HepG2 (cell line): ENCODE measurements around the gene HDAC3. TPM values are rescaled to one million over a fixed set of nuclear protein-coding genes. Genes with fewer than 3 reads are reported as not detected.

Source experiments
- HIVEP1 ChIP-seq: sonication (generic); formaldehyde crosslinking; IDR thresholded peaks from 2 replicates; pipeline ENCODE4 v1.4.0; 2020; ENCODE audit warnings: mild to moderate bottlenecking, missing genetic modification reagents
- KDM4B ChIP-seq: sonication (generic); formaldehyde crosslinking; IDR thresholded peaks from 2 replicates; pipeline ENCODE4 v1.4.0; 2020; ENCODE audit warnings: missing genetic modification reagents
- NCOA5 ChIP-seq: sonication (generic); formaldehyde crosslinking; IDR thresholded peaks from 2 replicates; pipeline ENCODE4 v1.4.0; 2020; ENCODE audit warnings: missing genetic modification reagents
- NFKBIZ ChIP-seq: IDR thresholded peaks from 2 replicates; pipeline ENCODE4 v1.6.1; 2018; ENCODE audit warnings: missing genetic modification reagents, missing compliant biosample characterization
- PTBP1 ChIP-seq: fragments of 200-400 bp; formaldehyde crosslinking; IDR thresholded peaks from 2 replicates; pipeline ENCODE4 v1.6.1; 2018; ENCODE audit warnings: low read length, low read depth; ENCODE audit not compliant: poor library complexity, severe bottlenecking
- RARG ChIP-seq: sonication (generic); formaldehyde crosslinking; IDR thresholded peaks from 2 replicates; pipeline ENCODE4 v1.4.0; 2020; ENCODE audit warnings: low read depth, mild to moderate bottlenecking, missing genetic modification reagents
- SNRNP70 ChIP-seq: fragments of 200-400 bp; formaldehyde crosslinking; IDR thresholded peaks from 2 replicates; pipeline ENCODE4 v1.6.1; 2017; ENCODE audit warnings: mild to moderate bottlenecking, low read depth, low read length, moderate library complexity
- SP140L ChIP-seq: sonication (generic); formaldehyde crosslinking; IDR thresholded peaks from 2 replicates; pipeline ENCODE4 v1.4.0; 2020; ENCODE audit warnings: missing genetic modification reagents, borderline replicate concordance
- ZFY ChIP-seq: sonication (generic); formaldehyde crosslinking; IDR thresholded peaks from 2 replicates; pipeline ENCODE4 v1.4.0; 2020; ENCODE audit warnings: missing genetic modification reagents
- ZNF260 ChIP-seq: sonication (generic); formaldehyde crosslinking; IDR thresholded peaks from 2 replicates; pipeline ENCODE4 v1.4.0; 2020; ENCODE audit warnings: missing genetic modification reagents, low read depth, mild to moderate bottlenecking, borderline replicate concordance
- ZNF574 ChIP-seq: sonication (generic); formaldehyde crosslinking; IDR thresholded peaks from 2 replicates; pipeline ENCODE4 v1.4.0; 2020; ENCODE audit warnings: missing genetic modification reagents
- ZNF580 ChIP-seq: IDR thresholded peaks from 2 replicates; pipeline ENCODE4 v1.6.1; 2016; ENCODE audit warnings: low read depth, borderline replicate concordance
- ZNF839 ChIP-seq: sonication (generic); formaldehyde crosslinking; IDR thresholded peaks from 2 replicates; pipeline ENCODE4 v1.4.0; 2020; ENCODE audit warnings: missing genetic modification reagents, mild to moderate bottlenecking, borderline replicate concordance
- polyA plus RNA-seq, 8 experiments: library from polyadenylated mRNA; depleted of rRNA in 3 of 8; stranded (reverse) in 7 of 8; unstranded in 1 of 8; fragments of >200 nt; fragmentation: Illumina TruSeq in 4 of 8; extraction: Trizol in 4 of 8; gene quantifications; 2 replicates each; pipeline versions ENCODE4 v1.2.1 to v1.2.3, GENCODE V29; 2011 to 2016; ENCODE audit warnings: low read depth in 4 of 8, missing spikeins in 1 of 8, mixed read lengths in 1 of 8; ENCODE audit not compliant: insufficient read depth in 1 of 8
- total RNA-seq, 5 experiments: library from RNA; depleted of rRNA; stranded (reverse); fragments of >200 nt; fragmentation: Illumina TruSeq; extraction: Trizol; gene quantifications; 2 replicates each; pipeline ENCODE4 v1.2.3, GENCODE V29; 2016; ENCODE audit warnings: low read depth in 1 of 5
- TF ChIP-seq, protein P1 (sequence below): IDR thresholded peaks from 2 replicates; pipeline ENCODE4 v1.6.1; 2012; ENCODE audit warnings: inconsistent platforms
- TF ChIP-seq, protein P2 (sequence below): sonication (generic); formaldehyde crosslinking; IDR thresholded peaks from 2 replicates; pipeline ENCODE4 v1.4.0; 2020; ENCODE audit warnings: missing genetic modification reagents, borderline replicate concordance
- TF ChIP-seq, protein P3 (sequence below): IDR thresholded peaks from 2 replicates; pipeline ENCODE4 v1.4.0; 2020; ENCODE audit warnings: mild to moderate bottlenecking, missing genetic modification reagents
- TF ChIP-seq, protein P4 (sequence below): sonication (generic); formaldehyde crosslinking; conservative IDR thresholded peaks from 2 replicates; pipeline ENCODE4 v1.4.0; 2020; ENCODE audit warnings: missing genetic modification reagents

HDAC3 gene
- total and polyA plus RNA-seq, 2 of the 13 experiments (the other 11 are each of a cell fraction or from before 2014, with no cell fraction given) = 84.0 to 94.1 TPM

- TF ChIP-seq NCOA5 (CRISPR knock-in tag) (no peak), RARG (CRISPR knock-in tag) (no peak), HIVEP1 (CRISPR knock-in tag) (no peak), ZNF580 (CRISPR knock-in tag) (no peak), ZFY (no peak), SNRNP70 (no peak), NFKBIZ (CRISPR knock-in tag) (no peak), ZNF260 (CRISPR knock-in tag) (no peak), SP140L (CRISPR knock-in tag) (no peak), PTBP1 (no peak), ZNF839 (CRISPR knock-in tag) (no peak), KDM4B (CRISPR knock-in tag) (no peak), ZNF574 (CRISPR knock-in tag) (no peak)
- TF ChIP-seq, protein P1, sequence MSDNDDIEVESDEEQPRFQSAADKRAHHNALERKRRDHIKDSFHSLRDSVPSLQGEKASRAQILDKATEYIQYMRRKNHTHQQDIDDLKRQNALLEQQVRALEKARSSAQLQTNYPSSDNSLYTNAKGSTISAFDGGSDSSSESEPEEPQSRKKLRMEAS = peak; percentile 47; the same call in 1 of the 2 replicates
- TF ChIP-seq, protein P2, sequence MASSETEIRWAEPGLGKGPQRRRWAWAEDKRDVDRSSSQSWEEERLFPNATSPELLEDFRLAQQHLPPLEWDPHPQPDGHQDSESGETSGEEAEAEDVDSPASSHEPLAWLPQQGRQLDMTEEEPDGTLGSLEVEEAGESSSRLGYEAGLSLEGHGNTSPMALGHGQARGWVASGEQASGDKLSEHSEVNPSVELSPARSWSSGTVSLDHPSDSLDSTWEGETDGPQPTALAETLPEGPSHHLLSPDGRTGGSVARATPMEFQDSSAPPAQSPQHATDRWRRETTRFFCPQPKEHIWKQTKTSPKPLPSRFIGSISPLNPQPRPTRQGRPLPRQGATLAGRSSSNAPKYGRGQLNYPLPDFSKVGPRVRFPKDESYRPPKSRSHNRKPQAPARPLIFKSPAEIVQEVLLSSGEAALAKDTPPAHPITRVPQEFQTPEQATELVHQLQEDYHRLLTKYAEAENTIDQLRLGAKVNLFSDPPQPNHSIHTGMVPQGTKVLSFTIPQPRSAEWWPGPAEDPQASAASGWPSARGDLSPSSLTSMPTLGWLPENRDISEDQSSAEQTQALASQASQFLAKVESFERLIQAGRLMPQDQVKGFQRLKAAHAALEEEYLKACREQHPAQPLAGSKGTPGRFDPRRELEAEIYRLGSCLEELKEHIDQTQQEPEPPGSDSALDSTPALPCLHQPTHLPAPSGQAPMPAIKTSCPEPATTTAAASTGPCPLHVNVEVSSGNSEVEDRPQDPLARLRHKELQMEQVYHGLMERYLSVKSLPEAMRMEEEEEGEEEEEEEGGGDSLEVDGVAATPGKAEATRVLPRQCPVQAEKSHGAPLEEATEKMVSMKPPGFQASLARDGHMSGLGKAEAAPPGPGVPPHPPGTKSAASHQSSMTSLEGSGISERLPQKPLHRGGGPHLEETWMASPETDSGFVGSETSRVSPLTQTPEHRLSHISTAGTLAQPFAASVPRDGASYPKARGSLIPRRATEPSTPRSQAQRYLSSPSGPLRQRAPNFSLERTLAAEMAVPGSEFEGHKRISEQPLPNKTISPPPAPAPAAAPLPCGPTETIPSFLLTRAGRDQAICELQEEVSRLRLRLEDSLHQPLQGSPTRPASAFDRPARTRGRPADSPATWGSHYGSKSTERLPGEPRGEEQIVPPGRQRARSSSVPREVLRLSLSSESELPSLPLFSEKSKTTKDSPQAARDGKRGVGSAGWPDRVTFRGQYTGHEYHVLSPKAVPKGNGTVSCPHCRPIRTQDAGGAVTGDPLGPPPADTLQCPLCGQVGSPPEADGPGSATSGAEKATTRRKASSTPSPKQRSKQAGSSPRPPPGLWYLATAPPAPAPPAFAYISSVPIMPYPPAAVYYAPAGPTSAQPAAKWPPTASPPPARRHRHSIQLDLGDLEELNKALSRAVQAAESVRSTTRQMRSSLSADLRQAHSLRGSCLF = no peak
- TF ChIP-seq, protein P3, sequence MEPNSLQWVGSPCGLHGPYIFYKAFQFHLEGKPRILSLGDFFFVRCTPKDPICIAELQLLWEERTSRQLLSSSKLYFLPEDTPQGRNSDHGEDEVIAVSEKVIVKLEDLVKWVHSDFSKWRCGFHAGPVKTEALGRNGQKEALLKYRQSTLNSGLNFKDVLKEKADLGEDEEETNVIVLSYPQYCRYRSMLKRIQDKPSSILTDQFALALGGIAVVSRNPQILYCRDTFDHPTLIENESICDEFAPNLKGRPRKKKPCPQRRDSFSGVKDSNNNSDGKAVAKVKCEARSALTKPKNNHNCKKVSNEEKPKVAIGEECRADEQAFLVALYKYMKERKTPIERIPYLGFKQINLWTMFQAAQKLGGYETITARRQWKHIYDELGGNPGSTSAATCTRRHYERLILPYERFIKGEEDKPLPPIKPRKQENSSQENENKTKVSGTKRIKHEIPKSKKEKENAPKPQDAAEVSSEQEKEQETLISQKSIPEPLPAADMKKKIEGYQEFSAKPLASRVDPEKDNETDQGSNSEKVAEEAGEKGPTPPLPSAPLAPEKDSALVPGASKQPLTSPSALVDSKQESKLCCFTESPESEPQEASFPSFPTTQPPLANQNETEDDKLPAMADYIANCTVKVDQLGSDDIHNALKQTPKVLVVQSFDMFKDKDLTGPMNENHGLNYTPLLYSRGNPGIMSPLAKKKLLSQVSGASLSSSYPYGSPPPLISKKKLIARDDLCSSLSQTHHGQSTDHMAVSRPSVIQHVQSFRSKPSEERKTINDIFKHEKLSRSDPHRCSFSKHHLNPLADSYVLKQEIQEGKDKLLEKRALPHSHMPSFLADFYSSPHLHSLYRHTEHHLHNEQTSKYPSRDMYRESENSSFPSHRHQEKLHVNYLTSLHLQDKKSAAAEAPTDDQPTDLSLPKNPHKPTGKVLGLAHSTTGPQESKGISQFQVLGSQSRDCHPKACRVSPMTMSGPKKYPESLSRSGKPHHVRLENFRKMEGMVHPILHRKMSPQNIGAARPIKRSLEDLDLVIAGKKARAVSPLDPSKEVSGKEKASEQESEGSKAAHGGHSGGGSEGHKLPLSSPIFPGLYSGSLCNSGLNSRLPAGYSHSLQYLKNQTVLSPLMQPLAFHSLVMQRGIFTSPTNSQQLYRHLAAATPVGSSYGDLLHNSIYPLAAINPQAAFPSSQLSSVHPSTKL = peak; percentile 91
- TF ChIP-seq, protein P4, sequence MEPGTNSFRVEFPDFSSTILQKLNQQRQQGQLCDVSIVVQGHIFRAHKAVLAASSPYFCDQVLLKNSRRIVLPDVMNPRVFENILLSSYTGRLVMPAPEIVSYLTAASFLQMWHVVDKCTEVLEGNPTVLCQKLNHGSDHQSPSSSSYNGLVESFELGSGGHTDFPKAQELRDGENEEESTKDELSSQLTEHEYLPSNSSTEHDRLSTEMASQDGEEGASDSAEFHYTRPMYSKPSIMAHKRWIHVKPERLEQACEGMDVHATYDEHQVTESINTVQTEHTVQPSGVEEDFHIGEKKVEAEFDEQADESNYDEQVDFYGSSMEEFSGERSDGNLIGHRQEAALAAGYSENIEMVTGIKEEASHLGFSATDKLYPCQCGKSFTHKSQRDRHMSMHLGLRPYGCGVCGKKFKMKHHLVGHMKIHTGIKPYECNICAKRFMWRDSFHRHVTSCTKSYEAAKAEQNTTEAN (CRISPR knock-in tag) = no peak
Observed at GRCh38 chr5:141590127-141590526, 46.5 kb downstream of the HDAC3 start (continued).
